Ectodermal cell (in vitro differentiated cells): ENCODE data around the gene PRC1.

Experiments
- H3K27ac ChIP-seq: 2 replicates; pipeline ENCODE4 v1.7.0; 2013; ENCODE audit warnings: mild to moderate bottlenecking, low read depth, low read length; ENCODE audit not compliant: insufficient read depth, poor library complexity, severe bottlenecking
- H3K27me3 ChIP-seq: 2 replicates; pipeline ENCODE4 v1.7.0; 2013; ENCODE audit warnings: mild to moderate bottlenecking, low read length; ENCODE audit not compliant: insufficient read depth, control insufficient read depth, poor library complexity, severe bottlenecking
- H3K36me3 ChIP-seq: one replicate; pipeline ENCODE4 v1.7.0; 2013; ENCODE audit warnings: low read length; ENCODE audit not compliant: control insufficient read depth, insufficient read depth
- H3K4me1 ChIP-seq: one replicate; pipeline ENCODE4 v1.7.0; 2013; ENCODE audit warnings: low read length; ENCODE audit not compliant: control insufficient read depth, insufficient read depth
- H3K4me3 ChIP-seq: 2 replicates; pipeline ENCODE4 v1.7.0; 2013; ENCODE audit warnings: low read depth, low read length, control low read depth; ENCODE audit not compliant: insufficient read depth
- H3K9me3 ChIP-seq: 2 replicates; pipeline ENCODE4 v1.7.0; 2013; ENCODE audit warnings: mild to moderate bottlenecking, low read length, moderate library complexity; ENCODE audit not compliant: control insufficient read depth
- WGBS, 2 experiments: methylation state at CpG; one replicate each; pipeline ENCODE4 v1.1.7; 2013; ENCODE audit warnings: missing lambda C conversion rate in 2 of 2; 5-methylcytosine and 5-hydroxymethylcytosine counted together

The PRC1 gene

GRCh38 chr15:90947577-90948357, 46.6 kb downstream of the PRC1 start:
- Histone ChIP-seq H3K4me1 (no peaks in the 10 kb centered on the region), H3K27ac (no peak overlapping the region), H3K9me3 (no peaks in the 10 kb centered on the region), H3K27me3 (no peaks in the 10 kb centered on the region), H3K36me3 (peaks cover 58% of the 10 kb centered on the region), H3K4me3 (no peak overlapping the region)
- 94 to 95% methylated on average over 18 of the region's 18 CpGs for WGBS, 2 experiments

GRCh38 chr15:90946941-90947576, 47.3 kb downstream of the PRC1 start:
- Histone ChIP-seq H3K27me3 (no peaks in the 10 kb centered on the region), H3K9me3 (no peaks in the 10 kb centered on the region), H3K4me1 (no peaks in the 10 kb centered on the region), H3K27ac (no peak overlapping the region), H3K4me3 (no peak overlapping the region), H3K36me3 (peaks cover 64% of the 10 kb centered on the region)
- WGBS, 2 experiments = 95 to 96% methylated on average over 8 of the region's 8 CpGs

- Histone ChIP-seq H3K27ac (no peak overlapping the region), H3K9me3 (no peaks in the 10 kb centered on the region), H3K4me1 (no peaks in the 10 kb centered on the region), H3K27me3 (no peaks in the 10 kb centered on the region), H3K4me3 (no peak overlapping the region), H3K36me3 (peaks cover 65% of the 10 kb centered on the region)
- 93 to 97% methylated on average over 16 of the region's 16 CpGs for WGBS, 2 experiments
These were observed 47.8 kb downstream of the PRC1 start for GRCh38 chr15:90946538-90946937.

- Histone ChIP-seq H3K9me3 (no peaks in the 10 kb centered on the region), H3K27me3 (no peaks in the 10 kb centered on the region), H3K27ac (no peak overlapping the region), H3K36me3 (peaks cover 55% of the 10 kb centered on the region), H3K4me3 (no peak overlapping the region), H3K4me1 (no peaks in the 10 kb centered on the region)
- WGBS, 2 experiments = 93% methylated on average over 7 of the region's 7 CpGs
These were observed 49.2 kb downstream of the PRC1 start for GRCh38 chr15:90945091-90945490.

- H3K36me3 ChIP-seq = peaks cover 41% of the 10 kb centered on the region
- H3K4me3 ChIP-seq = no peak overlapping the region
- no peaks in the 10 kb centered on the region for H3K9me3 ChIP-seq
- no peak overlapping the region for H3K27ac ChIP-seq
- 96 to 98% methylated on average over 12 of the region's 12 CpGs for WGBS, 2 experiments
- no peaks in the 10 kb centered on the region for H3K4me1 ChIP-seq
- no peaks in the 10 kb centered on the region for H3K27me3 ChIP-seq
These were observed 51.8 kb downstream of the PRC1 start for GRCh38 chr15:90942354-90943120.

- peaks cover 35% of the 10 kb centered on the region for H3K36me3 ChIP-seq
- no peaks in the 10 kb centered on the region for H3K9me3 ChIP-seq
- H3K4me1 ChIP-seq = peaks cover 4% of the 10 kb centered on the region
- no peaks in the 10 kb centered on the region for H3K27me3 ChIP-seq
- 95% methylated on average over 4 of the region's 4 CpGs for WGBS, 2 experiments
- no peak overlapping the region for H3K4me3 ChIP-seq
- no peak overlapping the region for H3K27ac ChIP-seq
These were observed 53.3 kb downstream of the PRC1 start for GRCh38 chr15:90941038-90941437.

- Histone ChIP-seq H3K9me3 (no peaks in the 10 kb centered on the region), H3K27me3 (no peaks in the 10 kb centered on the region), H3K4me1 (peaks cover 8% of the 10 kb centered on the region), H3K4me3 (no peak overlapping the region), H3K27ac (no peak overlapping the region), H3K36me3 (peaks cover 30% of the 10 kb centered on the region)
- WGBS, 2 experiments = 96% methylated on average over 7 of the region's 7 CpGs
These were observed 54.6 kb downstream of the PRC1 start for GRCh38 chr15:90939756-90940155.

- 92 to 98% methylated on average over 5 of the region's 5 CpGs for WGBS, 2 experiments
These were observed 56.1 kb downstream of the PRC1 start for GRCh38 chr15:90938261-90938660.

GRCh38 chr15:90936823-90937222, 57.5 kb downstream of the PRC1 start:
- H3K9me3 ChIP-seq = no peaks in the 10 kb centered on the region
- H3K4me1 ChIP-seq = peaks cover 8% of the 10 kb centered on the region
- H3K4me3 ChIP-seq = no peak overlapping the region
- peaks cover 9% of the 10 kb centered on the region for H3K36me3 ChIP-seq
- peaks cover 16% of the 10 kb centered on the region for H3K27me3 ChIP-seq
- WGBS, 2 experiments = 97 to 100% methylated on average over 1 of the region's 1 CpG
- H3K27ac ChIP-seq = no peak overlapping the region

More at GRCh38 chr15:90938261-90938660, 56.1 kb downstream of the PRC1 start:
- H3K27ac ChIP-seq = no peak overlapping the region
- H3K4me3 ChIP-seq = no peak overlapping the region
- peaks cover 8% of the 10 kb centered on the region for H3K4me1 ChIP-seq
- H3K36me3 ChIP-seq = peaks cover 17% of the 10 kb centered on the region
- peaks cover 9% of the 10 kb centered on the region for H3K27me3 ChIP-seq
- no peaks in the 10 kb centered on the region for H3K9me3 ChIP-seq
